GM19238 (cell line): ENCODE measurements around the gene C1orf116.

Experiments used
- DNase-seq: peaks from one replicate; pipeline ENCODE4 v3.0.0; 2011; ENCODE audit warnings: low spot score; ENCODE audit not compliant: insufficient read length

Gene C1orf116

GRCh38 chr1:207035877-207036551, 3.5 kb upstream of the C1orf116 start:
- no peak for DNase-seq

GRCh38 chr1:207034998-207035397, 2.4 kb upstream of the C1orf116 start:
- no peak for DNase-seq

GRCh38 chr1:207034208-207034607, 1.7 kb upstream of the C1orf116 start:
- no peak for DNase-seq

GRCh38 chr1:207033302-207033701, 746 bp upstream of the C1orf116 start:
- DNase-seq: no peak

GRCh38 chr1:207031632-207032264, 808 bp downstream of the C1orf116 start:
- DNase-seq: no peak

- DNase-seq: no peak
Observed at GRCh38 chr1:207031016-207031415, 1.5 kb downstream of the C1orf116 start.

GRCh38 chr1:207030522-207031009, 2.0 kb downstream of the C1orf116 start:
- DNase-seq: no peak

- no peak for DNase-seq
Observed at GRCh38 chr1:207029701-207030521, 2.6 kb downstream of the C1orf116 start.

GRCh38 chr1:207028884-207029650, 3.5 kb downstream of the C1orf116 start:
- DNase-seq: no peak

GRCh38 chr1:207027921-207028320, 4.6 kb downstream of the C1orf116 start:
- DNase-seq: no peak

- no peak for DNase-seq
Observed at GRCh38 chr1:207027206-207027777, 5.3 kb downstream of the C1orf116 start.

GRCh38 chr1:207026104-207026534, 6.4 kb downstream of the C1orf116 start:
- DNase-seq: no peak

- no peak for DNase-seq
Observed at GRCh38 chr1:207025146-207025880, 7.2 kb downstream of the C1orf116 start.

- no peak for DNase-seq
Observed at GRCh38 chr1:207024202-207025145, 8.1 kb downstream of the C1orf116 start.

GRCh38 chr1:207022996-207023679, 9.4 kb downstream of the C1orf116 start:
- DNase-seq: no peak

GRCh38 chr1:207021876-207022596, 10.5 kb downstream of the C1orf116 start:
- DNase-seq: no peak

- DNase-seq: no peak
Observed at GRCh38 chr1:207021139-207021861, 11.3 kb downstream of the C1orf116 start.
